Activated B cell treated with CpG ODN at 0.5 μM for 24 hours (primary cell): ENCODE measurements around the gene ATCAY. TPM values are rescaled to one million over a fixed set of nuclear protein-coding genes. Genes with fewer than 3 reads are reported as not detected.
"Not testable (repeated sequence)": the region's sequence is repeated elsewhere in the genome, so short reads cannot be mapped to it uniquely, and the experiment has no call there.

ENCODE experiments used
- ATAC-seq: fragments of 200-7000 bp; cut with Tn5 transposase; one replicate; pipeline ENCODE4 v1.10.0; 2021; ENCODE audit warnings: low read depth, mild to moderate bottlenecking, moderate library complexity
- CTCF ChIA-PET: fragments of 350-600 bp; sonication (Branson Sonifier 250); formaldehyde crosslinking; loops from one replicate; lab custom pipeline; 2021; ENCODE audit warnings: antibody characterized with exemption; lab: Charles Lee
- POLR2A ChIA-PET: fragments of 350-600 bp; sonication (Branson Sonifier 250); formaldehyde crosslinking; loops from one replicate; lab custom pipeline; 2021; ENCODE audit warnings: antibody characterized with exemption; lab: Charles Lee
- DNase-seq: peaks from one replicate; pipeline ENCODE4 v3.0.0; 2022
- H3K27ac Mint-ChIP-seq: one replicate; pipeline ENCODE4 v1.8.0; 2020; ENCODE audit warnings: mixed read lengths
- H3K27me3 Mint-ChIP-seq: one replicate; pipeline ENCODE4 v1.8.0; 2021; ENCODE audit warnings: mixed read lengths
- H3K36me3 Mint-ChIP-seq: one replicate; pipeline ENCODE4 v1.8.0; 2021; ENCODE audit warnings: low read depth, mixed read lengths
- H3K4me1 Mint-ChIP-seq: one replicate; pipeline ENCODE4 v1.8.0; 2021; ENCODE audit warnings: mixed read lengths
- H3K4me3 Mint-ChIP-seq: one replicate; pipeline ENCODE4 v1.8.0; 2020; ENCODE audit warnings: mild to moderate bottlenecking, mixed read lengths
- H3K9me3 Mint-ChIP-seq: one replicate; pipeline ENCODE4 v1.8.0; 2020; ENCODE audit warnings: mixed read lengths
- intact Hi-C: fragments of 100-400 bp; cut with micrococcal nuclease; formaldehyde crosslinking; loops from one replicate; pipeline ENCODE4 v1.15.1; 2024
- total RNA-seq: library from RNA; stranded (reverse); gene quantifications from 2 replicates; pipeline ENCODE4 v1.2.3, GENCODE V29; 2022
- TF ChIP-seq, protein P1 (sequence below): fragments of 200-600 bp; IDR thresholded peaks from one replicate; pipeline ENCODE4 v1.8.0; 2022; ENCODE audit warnings: antibody characterized with exemption, mild to moderate bottlenecking

The ATCAY gene
- total RNA-seq, 1 donor from 2014 or later: not detected

GRCh38 chr19:3879656-3880055, 829 bp upstream of the ATCAY start:
- no peak overlapping the region for H3K27ac Mint-ChIP-seq
- no peaks in the 10 kb centered on the region for H3K9me3 Mint-ChIP-seq
- ChIA-PET POLR2A (no interaction called here), CTCF (no interaction called here)
- no peak overlapping the region for H3K4me3 Mint-ChIP-seq
- H3K27me3 Mint-ChIP-seq: peaks cover 26% of the 10 kb centered on the region
- intact Hi-C loops: no loop called here
- no peak for DNase-seq
- ATAC-seq: no peak
- peaks cover 13% of the 10 kb centered on the region for H3K4me1 Mint-ChIP-seq
- TF ChIP-seq, protein P1, sequence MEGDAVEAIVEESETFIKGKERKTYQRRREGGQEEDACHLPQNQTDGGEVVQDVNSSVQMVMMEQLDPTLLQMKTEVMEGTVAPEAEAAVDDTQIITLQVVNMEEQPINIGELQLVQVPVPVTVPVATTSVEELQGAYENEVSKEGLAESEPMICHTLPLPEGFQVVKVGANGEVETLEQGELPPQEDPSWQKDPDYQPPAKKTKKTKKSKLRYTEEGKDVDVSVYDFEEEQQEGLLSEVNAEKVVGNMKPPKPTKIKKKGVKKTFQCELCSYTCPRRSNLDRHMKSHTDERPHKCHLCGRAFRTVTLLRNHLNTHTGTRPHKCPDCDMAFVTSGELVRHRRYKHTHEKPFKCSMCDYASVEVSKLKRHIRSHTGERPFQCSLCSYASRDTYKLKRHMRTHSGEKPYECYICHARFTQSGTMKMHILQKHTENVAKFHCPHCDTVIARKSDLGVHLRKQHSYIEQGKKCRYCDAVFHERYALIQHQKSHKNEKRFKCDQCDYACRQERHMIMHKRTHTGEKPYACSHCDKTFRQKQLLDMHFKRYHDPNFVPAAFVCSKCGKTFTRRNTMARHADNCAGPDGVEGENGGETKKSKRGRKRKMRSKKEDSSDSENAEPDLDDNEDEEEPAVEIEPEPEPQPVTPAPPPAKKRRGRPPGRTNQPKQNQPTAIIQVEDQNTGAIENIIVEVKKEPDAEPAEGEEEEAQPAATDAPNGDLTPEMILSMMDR: no peak
- no peaks in the 10 kb centered on the region for H3K36me3 Mint-ChIP-seq

DNA sequence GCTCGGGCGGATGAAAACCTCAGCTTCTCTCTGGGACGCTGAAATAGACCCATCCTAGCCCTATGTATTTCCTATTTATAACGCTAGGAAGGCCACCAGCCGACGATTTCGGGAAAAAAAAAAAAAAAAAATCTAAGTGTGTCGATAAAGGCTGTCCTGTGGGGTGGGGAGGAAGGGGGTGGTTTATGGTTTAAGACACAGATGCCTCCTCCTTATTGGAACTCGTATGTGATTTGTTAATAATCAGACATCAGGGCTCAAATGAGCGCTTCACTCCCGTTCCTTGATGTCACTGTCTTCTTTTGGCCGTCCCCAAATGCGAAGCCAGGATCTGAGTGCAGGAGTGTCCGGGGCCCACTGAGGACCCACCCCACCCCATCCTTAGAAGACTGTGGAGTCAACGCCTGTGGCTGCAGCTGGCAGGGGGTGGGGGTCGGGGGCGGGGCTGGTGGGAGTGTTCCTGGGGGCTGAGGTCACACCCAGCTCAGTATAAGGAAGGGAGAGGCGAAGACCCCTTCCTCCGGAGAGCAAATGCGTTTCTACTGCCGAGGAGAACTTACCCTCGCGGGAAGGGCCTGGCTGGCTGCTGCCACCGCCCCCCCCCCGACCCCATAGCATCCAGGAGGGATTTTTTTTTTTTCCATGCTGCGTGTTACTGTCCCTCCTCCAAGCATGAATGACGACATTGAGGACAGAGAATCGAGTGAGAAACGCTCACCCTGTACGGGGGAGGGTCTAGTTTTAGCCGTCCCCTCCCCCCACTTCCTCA, 971 bp downstream of the ATCAY start:
- TF ChIP-seq, protein P1: no peak
- no peak overlapping the region for H3K27ac Mint-ChIP-seq
- H3K4me1 Mint-ChIP-seq: peaks cover 13% of the 10 kb centered on the region
- no peaks in the 10 kb centered on the region for H3K9me3 Mint-ChIP-seq
- ChIA-PET CTCF (no interaction called here), POLR2A (no interaction called here)
- intact Hi-C loops: no loop called here
- peaks cover 26% of the 10 kb centered on the region for H3K27me3 Mint-ChIP-seq
- DNase-seq (no peak), ATAC-seq (no peak)
- H3K4me3 Mint-ChIP-seq: no peak overlapping the region
- H3K36me3 Mint-ChIP-seq: no peaks in the 10 kb centered on the region

- Mint-ChIP-seq H3K9me3 (no peaks in the 10 kb centered on the region), H3K27me3 (peaks cover 26% of the 10 kb centered on the region), H3K4me3 (no peak overlapping the region), H3K36me3 (no peaks in the 10 kb centered on the region), H3K27ac (no peak overlapping the region), H3K4me1 (peaks cover 13% of the 10 kb centered on the region)
- TF ChIP-seq, protein P1: no peak
- intact Hi-C loops: no loop called here
- DNase-seq (no peak), ATAC-seq (no peak)
- ChIA-PET POLR2A (no interaction called here), CTCF (no interaction called here)
These were observed 1.5 kb downstream of the ATCAY start for GRCh38 chr19:3882041-3882384.

- H3K27me3 Mint-ChIP-seq: peaks cover 4% of the 10 kb centered on the region
These were observed 10.1 kb downstream of the ATCAY start for GRCh38 chr19:3890591-3890990.

DNA sequence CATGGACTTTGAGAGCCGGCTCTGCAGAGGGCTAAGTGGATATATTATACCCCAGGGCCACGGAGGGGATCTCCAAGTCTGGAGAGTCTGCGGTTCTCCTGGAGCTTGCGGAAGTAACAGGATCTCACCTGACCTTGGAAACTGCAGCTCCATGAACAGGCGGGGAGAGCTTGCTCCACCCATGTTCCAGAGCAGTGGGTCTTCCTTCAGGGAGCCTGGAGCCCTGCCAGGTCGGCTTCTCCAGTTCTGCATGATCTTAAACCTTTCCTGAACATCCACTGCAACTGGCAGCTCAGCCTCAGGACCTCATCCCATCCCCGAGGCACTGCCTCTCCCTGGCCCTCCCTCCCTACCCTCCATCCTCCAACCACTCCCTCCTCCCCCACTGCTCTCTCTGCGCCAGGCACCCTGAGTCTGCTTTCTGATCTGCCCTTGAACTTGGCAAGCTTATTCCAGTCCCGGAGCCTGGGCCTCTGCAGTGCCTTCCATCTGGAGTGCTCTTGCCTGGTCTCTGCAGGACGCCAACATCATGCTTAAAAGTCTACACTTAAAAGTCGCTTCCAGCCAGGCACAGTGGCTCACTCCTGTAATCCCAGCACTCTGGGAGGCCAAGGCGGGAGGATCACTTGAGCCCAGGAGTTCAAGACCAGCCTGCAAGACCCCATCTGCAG, 13.2 kb downstream of the ATCAY start:
- no peak overlapping the region for H3K4me3 Mint-ChIP-seq
- DNase-seq (no peak), ATAC-seq (no peak)
- peaks cover 4% of the 10 kb centered on the region for H3K27me3 Mint-ChIP-seq
- no peaks in the 10 kb centered on the region for H3K9me3 Mint-ChIP-seq
- H3K36me3 Mint-ChIP-seq: no peaks in the 10 kb centered on the region
- TF ChIP-seq, protein P1: no peak
- ChIA-PET CTCF (no interaction called here), POLR2A (interaction anchor here (0.6 kb wide), 1 partner anchor 170 kb away, joined by 3 read pairs; no protein-coding TSS in a partner anchor)
- no peak overlapping the region for H3K27ac Mint-ChIP-seq
- H3K4me1 Mint-ChIP-seq: no peaks in the 10 kb centered on the region
- intact Hi-C loops: no loop called here

More at GRCh38 chr19:3890591-3890990, 10.1 kb downstream of the ATCAY start:
- ChIA-PET POLR2A (interaction anchor here (0.7 kb wide), 1 partner anchor 14 kb away, joined by 6 read pairs; no protein-coding TSS in a partner anchor), CTCF (no interaction called here)
- Mint-ChIP-seq H3K9me3 (no peaks in the 10 kb centered on the region), H3K4me1 (no peaks in the 10 kb centered on the region), H3K27ac (no peak overlapping the region), H3K4me3 (no peak overlapping the region), H3K36me3 (no peaks in the 10 kb centered on the region)
- intact Hi-C loops: no loop called here
- ATAC-seq: no peak
- DNase-seq: no peak
- TF ChIP-seq, protein P1: no peak

DNA sequence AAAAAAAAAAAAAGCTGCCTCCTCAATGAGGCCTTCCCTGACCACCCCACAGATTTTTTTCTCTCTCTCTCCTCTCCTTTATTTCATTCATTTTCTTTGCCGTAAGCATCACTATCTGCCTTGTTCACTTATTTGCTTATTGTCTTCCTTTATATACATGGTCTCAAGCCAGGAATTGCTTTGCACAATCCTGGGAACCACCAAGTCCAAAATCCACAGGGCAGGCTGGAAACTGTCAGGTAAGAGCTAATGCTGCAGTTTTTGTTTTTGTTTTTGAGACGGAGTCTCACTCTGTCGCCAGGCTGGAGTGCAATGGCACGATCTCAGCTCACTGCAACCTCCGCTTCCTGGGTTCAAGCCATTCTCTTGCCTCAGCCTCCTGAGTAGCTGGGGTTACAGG, 14.5 kb downstream of the ATCAY start:
- H3K36me3 Mint-ChIP-seq, intact Hi-C loops, H3K4me3 Mint-ChIP-seq, ATAC-seq, H3K9me3 Mint-ChIP-seq, H3K4me1 Mint-ChIP-seq, H3K27ac Mint-ChIP-seq, DNase-seq, H3K27me3 Mint-ChIP-seq: not testable (repeated sequence)
- CTCF ChIA-PET: interaction anchor here (1.0 kb wide), 1 partner anchor 132 kb away, joined by 3 read pairs; the partner anchor contains the start of gene MRPL54
- POLR2A ChIA-PET: interaction anchor here (0.7 kb wide), 1 partner anchor 523 kb away, joined by 4 read pairs; no protein-coding TSS in a partner anchor
